AG10803 (cell line): ENCODE measurements around the gene PTPRU.
A peak's percentile ranks its signal among the peaks of the same experiment; 100 is the strongest.

ENCODE experiments used
- DNase-seq: peaks from one replicate; pipeline ENCODE4 v3.0.0; 2010; ENCODE audit warnings: low read depth
- H3K4me3 ChIP-seq: 2 replicates; pipeline ENCODE4 v1.5.1; 2011; ENCODE audit warnings: mild to moderate bottlenecking, low read length, control low read depth
- CTCF ChIP-seq: conservative IDR thresholded peaks from 2 replicates; pipeline ENCODE4 v1.5.1; 2011; ENCODE audit warnings: mild to moderate bottlenecking, low read length, control low read depth, inconsistent platforms

Gene PTPRU

DNA sequence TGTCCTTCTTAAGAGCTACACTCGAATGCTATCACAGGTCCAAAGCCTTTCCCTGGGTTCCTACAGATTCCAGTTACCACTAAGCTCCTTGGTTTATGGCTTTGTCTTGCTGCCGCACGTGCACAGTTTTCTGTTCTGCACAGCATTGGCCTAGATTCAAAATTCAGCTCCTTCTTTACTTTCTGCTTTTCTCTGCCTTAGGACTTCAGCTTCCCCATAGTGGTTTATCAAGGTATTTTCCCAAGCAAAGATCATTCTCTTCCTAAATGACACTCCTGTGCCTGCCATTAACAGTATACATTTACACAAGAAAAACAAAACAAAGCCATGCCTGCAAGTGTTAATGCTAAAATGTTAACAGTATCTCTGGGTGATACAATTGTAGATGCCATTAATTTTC is 41.8 kb downstream of the PTPRU start:
- no peak overlapping the region for H3K4me3 ChIP-seq
- no peak for TF ChIP-seq CTCF
- DNase-seq: no peak

DNA sequence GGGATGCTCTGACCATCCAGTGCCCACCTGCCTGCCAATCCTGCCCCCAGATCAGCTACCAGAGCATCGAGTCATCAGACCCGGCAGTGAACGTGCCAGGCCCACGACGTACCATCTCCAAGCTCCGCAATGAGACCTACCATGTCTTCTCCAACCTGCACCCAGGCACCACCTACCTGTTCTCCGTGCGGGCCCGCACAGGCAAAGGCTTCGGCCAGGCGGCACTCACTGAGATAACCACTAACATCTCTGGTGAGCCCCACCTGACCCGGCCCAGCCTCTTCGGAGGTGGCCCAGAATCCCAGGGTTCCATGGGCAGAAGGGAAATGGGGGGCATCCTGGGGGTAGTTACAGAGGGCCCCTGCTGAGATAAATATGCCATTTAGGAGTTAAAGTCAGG is 43.1 kb downstream of the PTPRU start:
- TF ChIP-seq CTCF: no peak
- no peak for DNase-seq
- H3K4me3 ChIP-seq: no peak overlapping the region

GRCh38 chr1:29279951-29280391 is 43.6 kb downstream of the PTPRU start:
- no peak for DNase-seq
- H3K4me3 ChIP-seq: no peak overlapping the region
- TF ChIP-seq CTCF: no peak

DNA sequence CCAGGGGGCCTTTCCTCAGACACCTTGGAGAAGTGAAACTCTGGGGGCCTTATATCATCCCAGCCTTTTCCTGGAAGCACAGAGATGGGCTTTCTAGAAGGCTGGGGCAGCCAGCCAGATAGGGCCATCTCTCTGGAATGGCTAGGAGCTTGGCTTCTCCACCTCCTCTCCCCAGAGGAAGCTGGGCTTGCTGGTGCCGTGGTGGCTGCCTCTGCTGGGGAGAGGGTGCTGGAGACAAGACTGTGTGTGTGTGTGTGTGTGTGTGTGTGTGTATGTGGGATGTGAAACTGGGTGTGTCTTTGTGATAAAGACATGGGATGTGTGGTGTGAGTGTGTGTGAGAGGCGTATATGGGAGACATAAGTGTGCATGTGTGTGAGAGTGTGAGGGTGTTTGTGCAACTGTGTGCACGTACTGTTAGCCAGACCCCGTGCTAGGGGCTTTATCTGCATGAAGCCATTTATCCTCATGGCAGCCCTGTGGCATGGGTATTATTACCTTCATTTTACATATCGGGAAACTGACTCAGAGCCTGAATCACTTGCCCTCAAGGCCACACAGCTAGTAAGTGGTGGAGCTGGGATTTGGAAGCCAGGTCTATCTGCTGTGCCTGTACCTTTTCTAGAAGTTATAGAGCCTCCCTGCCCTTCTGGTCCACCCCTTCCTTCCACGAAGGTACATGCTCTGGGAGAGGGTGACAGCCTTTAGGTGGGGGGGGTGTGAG is 44.2 kb downstream of the PTPRU start:
- no peak overlapping the region for H3K4me3 ChIP-seq
- TF ChIP-seq CTCF: no peak
- DNase-seq: peak; percentile 15

- no peak for TF ChIP-seq CTCF
- no peak overlapping the region for H3K4me3 ChIP-seq
- DNase-seq: peak; percentile 27
Observed at GRCh38 chr1:29281571-29281970, 45.2 kb downstream of the PTPRU start.

GRCh38 chr1:29282135-29282923 is 46.0 kb downstream of the PTPRU start:
- no peak overlapping the region for H3K4me3 ChIP-seq
- DNase-seq: no peak
- no peak for TF ChIP-seq CTCF
